ENCODE results near the gene NAIF1.
"Not testable (repeated sequence)": the region's sequence is repeated elsewhere in the genome, so short reads cannot be mapped to it uniquely, and the experiment has no call there.

The NAIF1 gene

GRCh38 chr9:128066713-128067644 is at the start of gene NAIF1:
Gene NAIF1, minus strand, starts transcription at chr9:128067320. Its CDS starts 219 bp downstream, at chr9:128067101.
- DNase-seq (ENCODE audit: low read depth): peak; percentile 86

- no peak for DNase-seq (ENCODE audit: low read depth)
Observed at GRCh38 chr9:128116104-128117083, 49.3 kb upstream of the NAIF1 start.

- no peak for DNase-seq (ENCODE audit: low read depth)
Observed at GRCh38 chr9:128115187-128116103, 48.3 kb upstream of the NAIF1 start.

GRCh38 chr9:128114326-128115186 is 47.4 kb upstream of the NAIF1 start:
- DNase-seq (ENCODE audit: low read depth): no peak

- no peak for DNase-seq (ENCODE audit: low read depth)
Observed at GRCh38 chr9:128113526-128114325, 46.6 kb upstream of the NAIF1 start.

- DNase-seq (ENCODE audit: low read depth): not testable (repeated sequence)
Observed at GRCh38 chr9:128111726-128112125, 44.6 kb upstream of the NAIF1 start.

GRCh38 chr9:128109050-128109709 is 42.1 kb upstream of the NAIF1 start:
- DNase-seq (ENCODE audit: low read depth): no peak

GRCh38 chr9:128108269-128109049 is 41.3 kb upstream of the NAIF1 start:
- DNase-seq (ENCODE audit: low read depth): no peak

GRCh38 chr9:128107468-128108268 is 40.5 kb upstream of the NAIF1 start:
- no peak for DNase-seq (ENCODE audit: low read depth)

GRCh38 chr9:128106940-128107467 is 39.9 kb upstream of the NAIF1 start:
- no peak for DNase-seq (ENCODE audit: low read depth)

- no peak for DNase-seq (ENCODE audit: low read depth)
Observed at GRCh38 chr9:128106181-128106939, 39.2 kb upstream of the NAIF1 start.

- no peak for DNase-seq (ENCODE audit: low read depth)
Observed at GRCh38 chr9:128105538-128106175, 38.5 kb upstream of the NAIF1 start.

GRCh38 chr9:128104171-128104618 is 37.1 kb upstream of the NAIF1 start:
- DNase-seq (ENCODE audit: low read depth): no peak

GRCh38 chr9:128103589-128103962 is 36.5 kb upstream of the NAIF1 start:
- no peak for DNase-seq (ENCODE audit: low read depth)

- no peak for DNase-seq (ENCODE audit: low read depth)
Observed at GRCh38 chr9:128102861-128103588, 35.9 kb upstream of the NAIF1 start.

Data from stimulated activated CD8-positive, alpha-beta memory T cell treated with anti-CD3 and anti-CD28 coated beads, Interleukin-15, amount 100 ng/mL, for 1 hour (primary cell).